Neural crest cell (in vitro differentiated cells): ENCODE data around the gene ADAMTS16. TPM values are rescaled to one million over a fixed set of nuclear protein-coding genes. Genes with fewer than 3 reads are reported as not detected.

Experiments used
- DNase-seq: peaks from one replicate; pipeline ENCODE4 v3.0.0; 2021; ENCODE audit warnings: low read depth, mixed read lengths, low spot score
- H3K27ac Mint-ChIP-seq: one replicate; pipeline ENCODE4 v1.8.0; 2021; ENCODE audit warnings: mild to moderate bottlenecking, mixed read lengths; ENCODE audit not compliant: unreplicated experiment
- H3K27me3 Mint-ChIP-seq: 2 replicates; pipeline ENCODE4 v1.8.0; 2021; ENCODE audit warnings: low read depth, mild to moderate bottlenecking, mixed read lengths
- H3K36me3 Mint-ChIP-seq: 2 replicates; pipeline ENCODE4 v1.8.0; 2021; ENCODE audit warnings: low read depth, mild to moderate bottlenecking, mixed read lengths
- H3K4me1 Mint-ChIP-seq: 2 replicates; pipeline ENCODE4 v1.8.0; 2021; ENCODE audit warnings: mixed read lengths
- H3K4me3 Mint-ChIP-seq: one replicate; pipeline ENCODE4 v1.8.0; 2021; ENCODE audit warnings: mild to moderate bottlenecking, mixed read lengths
- H3K9me3 Mint-ChIP-seq: 2 replicates; pipeline ENCODE4 v1.8.0; 2021; ENCODE audit warnings: mixed read lengths
- CTCF ChIP-seq: fragments of 200-600 bp; sonication (generic); conservative IDR thresholded peaks from 2 replicates; pipeline ENCODE4 v1.5.0; 2021; ENCODE audit warnings: antibody characterized with exemption, mild to moderate bottlenecking
- total RNA-seq: library from RNA; stranded (reverse); gene quantifications from 2 replicates; pipeline ENCODE4 v1.2.1, GENCODE V29; 2021

ADAMTS16 gene
- total RNA-seq, 1 donor from 2014 or later = 1.7 TPM

GRCh38 chr5:5298068-5298633 lies 158.0 kb downstream of the ADAMTS16 start:
- Mint-ChIP-seq H3K4me3 (no peak overlapping the region), H3K27ac (no peak overlapping the region), H3K4me1 (peaks cover 6% of the 10 kb centered on the region), H3K27me3 (no peaks in the 10 kb centered on the region), H3K9me3 (peaks cover 7% of the 10 kb centered on the region), H3K36me3 (no peaks in the 10 kb centered on the region)
- TF ChIP-seq CTCF = no peak
- DNase-seq = no peak

GRCh38 chr5:5298841-5299541 lies 158.9 kb downstream of the ADAMTS16 start:
- Mint-ChIP-seq H3K9me3 (peaks cover 7% of the 10 kb centered on the region), H3K27me3 (no peaks in the 10 kb centered on the region), H3K27ac (no peak overlapping the region), H3K4me3 (no peak overlapping the region), H3K4me1 (peaks cover 6% of the 10 kb centered on the region), H3K36me3 (no peaks in the 10 kb centered on the region)
- DNase-seq = no peak
- TF ChIP-seq CTCF = no peak

GRCh38 chr5:5301176-5301575 lies 161.0 kb downstream of the ADAMTS16 start:
- H3K27me3 Mint-ChIP-seq = no peaks in the 10 kb centered on the region
- no peak overlapping the region for H3K4me3 Mint-ChIP-seq
- no peak overlapping the region for H3K27ac Mint-ChIP-seq
- H3K4me1 Mint-ChIP-seq = peaks cover 6% of the 10 kb centered on the region
- TF ChIP-seq CTCF = no peak
- H3K36me3 Mint-ChIP-seq = no peaks in the 10 kb centered on the region
- DNase-seq = no peak
- H3K9me3 Mint-ChIP-seq = peaks cover 7% of the 10 kb centered on the region

- H3K27ac Mint-ChIP-seq = no peak overlapping the region
- no peak for TF ChIP-seq CTCF
- no peak for DNase-seq
- H3K36me3 Mint-ChIP-seq = no peaks in the 10 kb centered on the region
- no peaks in the 10 kb centered on the region for H3K27me3 Mint-ChIP-seq
- peaks cover 7% of the 10 kb centered on the region for H3K9me3 Mint-ChIP-seq
- peaks cover 12% of the 10 kb centered on the region for H3K4me1 Mint-ChIP-seq
- H3K4me3 Mint-ChIP-seq = no peak overlapping the region
Observed at GRCh38 chr5:5302201-5302600, 162.1 kb downstream of the ADAMTS16 start.

GRCh38 chr5:5303242-5303641 lies 163.1 kb downstream of the ADAMTS16 start:
- no peaks in the 10 kb centered on the region for H3K27me3 Mint-ChIP-seq
- no peak for DNase-seq
- no peak for TF ChIP-seq CTCF
- H3K36me3 Mint-ChIP-seq = no peaks in the 10 kb centered on the region
- peaks cover 7% of the 10 kb centered on the region for H3K9me3 Mint-ChIP-seq
- H3K4me3 Mint-ChIP-seq = no peak overlapping the region
- peaks cover 12% of the 10 kb centered on the region for H3K4me1 Mint-ChIP-seq
- H3K27ac Mint-ChIP-seq = no peak overlapping the region
